Peyer's patch (tissue), 4 donors: ENCODE data around the gene RRAD. TPM values are rescaled to one million over a fixed set of nuclear protein-coding genes. Genes with fewer than 3 reads are reported as not detected.
A peak's percentile ranks its signal among the peaks of the same experiment; 100 is the strongest.

ENCODE experiments used
- DNase-seq, 3 donors: peaks; one replicate each; pipeline ENCODE4 v3.0.0-alpha.2; 2017 to 2019
- H3K27ac ChIP-seq, 4 donors: fragments of 200-600 bp; sonication (generic); one replicate each; pipeline ENCODE4 v1.5.1; 2016 to 2019
- H3K27me3 ChIP-seq, 2 donors: fragments of 200-600 bp; sonication (generic); one replicate each; pipeline ENCODE4 v1.5.1; 2019
- H3K36me3 ChIP-seq, 3 donors: fragments of 200-600 bp; sonication (generic); one replicate each; pipeline ENCODE4 v1.5.1; 2016 to 2019
- H3K4me1 ChIP-seq, 4 donors: fragments of 200-600 bp; sonication (generic); one replicate each; pipeline ENCODE4 v1.5.1; 2016 to 2019
- H3K4me3 ChIP-seq, 4 donors: fragments of 200-600 bp; sonication (generic); 1 replicate in 3 of 4; 2 replicates in 1 of 4; pipeline ENCODE4 v1.5.1; 2016 to 2019; ENCODE audit warnings: mild to moderate bottlenecking in 1 of 4
- H3K9me3 ChIP-seq, 4 donors: fragments of 200-600 bp; sonication (generic); one replicate each; pipeline ENCODE4 v1.5.1; 2016 to 2019; ENCODE audit warnings: mild to moderate bottlenecking in 1 of 4
- POLR2A ChIP-seq, 2 donors: fragments of 450-650 bp; IDR thresholded peaks; one replicate each; pipeline ENCODE4 v1.5.1; 2017; ENCODE audit warnings: antibody characterized with exemption in 2 of 2, mild to moderate bottlenecking in 2 of 2, moderate library complexity in 2 of 2
- total RNA-seq, 4 donors: library from RNA; depleted of rRNA; stranded (reverse); fragments of >200 nt; gene quantifications; one replicate each; pipeline ENCODE4 v1.1.0, GENCODE V29; 2016
- TF ChIP-seq, protein P1 (sequence below), 6 experiments: fragments of 450-650 bp in 4 of 6; fragments of 200-600 bp in 2 of 6; sonication (generic) in 1 of 6; IDR thresholded peaks; one replicate each; pipeline ENCODE4 v1.5.1; 2017 to 2019; ENCODE audit warnings: antibody characterized with exemption in 6 of 6, mild to moderate bottlenecking in 3 of 6, moderate library complexity in 1 of 6

The RRAD gene
- total RNA-seq, 4 donors from 2014 or later = 0.53 to 4.1 (median 2.8) TPM

DNA sequence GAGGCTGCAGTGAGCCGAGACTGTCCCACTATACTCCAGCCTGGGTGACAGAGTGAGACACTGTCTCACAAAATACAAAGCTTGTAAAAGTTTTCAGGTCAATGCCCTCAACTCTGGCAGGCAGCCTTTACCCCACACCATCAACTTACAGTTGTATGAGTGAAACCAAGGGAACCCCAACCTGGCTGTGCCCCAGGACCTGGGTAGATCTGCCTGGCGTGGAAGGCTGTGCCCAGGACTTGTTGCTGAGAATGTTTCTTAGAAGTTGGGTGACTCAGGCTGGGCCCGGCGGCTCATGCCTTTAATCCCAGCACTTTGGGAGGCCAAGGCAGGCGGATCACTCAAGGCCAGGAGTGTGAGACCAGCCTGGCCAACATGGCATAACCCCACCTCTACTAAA is 43.5 kb upstream of the RRAD start:
- Histone ChIP-seq H3K36me3 (peaks cover 0 to 15% (median 0%) of the 10 kb centered on the region in 3 donors), H3K27me3 (no peaks in the 10 kb centered on the region), H3K4me1 (peaks cover 0 to under 1% (median 0%) of the 10 kb centered on the region in 4 donors), H3K9me3 (no peaks in the 10 kb centered on the region), H3K27ac (no peak overlapping the region), H3K4me3 (no peak overlapping the region)
- DNase-seq = no peak
- no peak for TF ChIP-seq POLR2A (IDR thresholded peaks at IDR 0.05)
- TF ChIP-seq, protein P1, sequence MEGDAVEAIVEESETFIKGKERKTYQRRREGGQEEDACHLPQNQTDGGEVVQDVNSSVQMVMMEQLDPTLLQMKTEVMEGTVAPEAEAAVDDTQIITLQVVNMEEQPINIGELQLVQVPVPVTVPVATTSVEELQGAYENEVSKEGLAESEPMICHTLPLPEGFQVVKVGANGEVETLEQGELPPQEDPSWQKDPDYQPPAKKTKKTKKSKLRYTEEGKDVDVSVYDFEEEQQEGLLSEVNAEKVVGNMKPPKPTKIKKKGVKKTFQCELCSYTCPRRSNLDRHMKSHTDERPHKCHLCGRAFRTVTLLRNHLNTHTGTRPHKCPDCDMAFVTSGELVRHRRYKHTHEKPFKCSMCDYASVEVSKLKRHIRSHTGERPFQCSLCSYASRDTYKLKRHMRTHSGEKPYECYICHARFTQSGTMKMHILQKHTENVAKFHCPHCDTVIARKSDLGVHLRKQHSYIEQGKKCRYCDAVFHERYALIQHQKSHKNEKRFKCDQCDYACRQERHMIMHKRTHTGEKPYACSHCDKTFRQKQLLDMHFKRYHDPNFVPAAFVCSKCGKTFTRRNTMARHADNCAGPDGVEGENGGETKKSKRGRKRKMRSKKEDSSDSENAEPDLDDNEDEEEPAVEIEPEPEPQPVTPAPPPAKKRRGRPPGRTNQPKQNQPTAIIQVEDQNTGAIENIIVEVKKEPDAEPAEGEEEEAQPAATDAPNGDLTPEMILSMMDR (IDR thresholded peaks at IDR 0.05) = no peak

GRCh38 chr16:66964049-66964448 is 38.7 kb upstream of the RRAD start:
- Histone ChIP-seq H3K9me3 (no peaks in the 10 kb centered on the region), H3K36me3 (peaks cover 0 to 14% (median 0%) of the 10 kb centered on the region in 3 donors), H3K27me3 (no peaks in the 10 kb centered on the region), H3K27ac (no peak overlapping the region), H3K4me3 (no peak overlapping the region), H3K4me1 (peaks cover 0 to 19% (median 1%) of the 10 kb centered on the region in 4 donors)
- no peak for TF ChIP-seq POLR2A (IDR thresholded peaks at IDR 0.05)
- TF ChIP-seq, protein P1 (IDR thresholded peaks at IDR 0.05) = no peak
- no peak for DNase-seq

GRCh38 chr16:66961914-66962313 is 36.6 kb upstream of the RRAD start:
- DNase-seq = peak in 2 of 3 donors; percentile 82 to 83
- H3K27ac ChIP-seq = peak overlapping the region in 3 of 4 donors; percentile 23 to 87 (median 26)
- H3K4me3 ChIP-seq = peak overlapping the region in 2 of 4 donors; percentile 39 to 60
- peaks cover 0 to 9% (median 0%) of the 10 kb centered on the region in 3 donors for H3K36me3 ChIP-seq
- no peaks in the 10 kb centered on the region for H3K9me3 ChIP-seq
- peaks cover 0 to 22% (median 1%) of the 10 kb centered on the region in 4 donors for H3K4me1 ChIP-seq
- no peaks in the 10 kb centered on the region for H3K27me3 ChIP-seq
- TF ChIP-seq, protein P1 (IDR thresholded peaks at IDR 0.05) = no peak
- TF ChIP-seq POLR2A (IDR thresholded peaks at IDR 0.05) = no peak

GRCh38 chr16:66961065-66961744 is 35.9 kb upstream of the RRAD start, which contains the start of gene CES3:
CES3 (plus strand) TSS chr16:66961266; CDS start chr16:66961308, 42 bp downstream.
- Histone ChIP-seq H3K36me3 (peaks cover 0 to 9% (median 0%) of the 10 kb centered on the region in 3 donors), H3K27me3 (no peaks in the 10 kb centered on the region), H3K9me3 (no peaks in the 10 kb centered on the region), H3K4me3 (peak within 1 kb of the TSS in 3 of 4 donors; percentile 3 to 60 (median 39)), H3K27ac (peak within 1 kb of the TSS in 3 of 4 donors; percentile 23 to 87 (median 26)), H3K4me1 (peaks cover 0 to 29% (median 1%) of the 10 kb centered on the region in 4 donors)
- DNase-seq = peak; percentile 51 to 91 (median 89)
- TF ChIP-seq POLR2A (IDR thresholded peaks at IDR 0.05) = peak; percentile 28 to 33
- TF ChIP-seq, protein P1 (IDR thresholded peaks at IDR 0.05) = peak; percentile 30 to 92 (median 78)

- H3K27ac ChIP-seq = no peak overlapping the region
- H3K27me3 ChIP-seq = no peaks in the 10 kb centered on the region
- no peak overlapping the region for H3K4me3 ChIP-seq
- peaks cover 0 to 9% (median 0%) of the 10 kb centered on the region in 3 donors for H3K36me3 ChIP-seq
- no peak for DNase-seq
- no peak for TF ChIP-seq POLR2A (IDR thresholded peaks at IDR 0.05)
- TF ChIP-seq, protein P1 (IDR thresholded peaks at IDR 0.05) = no peak
- H3K9me3 ChIP-seq = no peaks in the 10 kb centered on the region
- H3K4me1 ChIP-seq = peaks cover 0 to 35% (median 1%) of the 10 kb centered on the region in 4 donors
These were observed 34.9 kb upstream of the RRAD start for GRCh38 chr16:66960270-66960669.
